Neuron (in vitro differentiated cells): Measurements from ENCODE around the gene SRGAP2B.
"Not testable (repeated sequence)": the region's sequence is repeated elsewhere in the genome, so short reads cannot be mapped to it uniquely, and the experiment has no call there.

Source experiments
- H2AFZ ChIP-seq: one replicate; pipeline ENCODE4 v1.6.1; 2013; ENCODE audit warnings: low read depth, mild to moderate bottlenecking, inconsistent platforms, low read length, moderate library complexity
- H3K27me3 ChIP-seq: one replicate; pipeline ENCODE4 v1.6.1; 2013; ENCODE audit warnings: low read length; ENCODE audit not compliant: insufficient read depth
- H3K36me3 ChIP-seq: one replicate; pipeline ENCODE4 v1.6.1; 2013; ENCODE audit warnings: low read length; ENCODE audit not compliant: insufficient read depth
- H3K4me1 ChIP-seq: one replicate; pipeline ENCODE4 v1.6.1; 2013; ENCODE audit warnings: low read length; ENCODE audit not compliant: insufficient read depth
- H3K4me3 ChIP-seq: 2 replicates; pipeline ENCODE4 v1.5.1; 2013; ENCODE audit warnings: mild to moderate bottlenecking, low read length, moderate library complexity
- H3K9me3 ChIP-seq: one replicate; pipeline ENCODE4 v1.6.1; 2013; ENCODE audit warnings: low read length

Gene SRGAP2B

GRCh38 chr1:145045571-145046273, 49.4 kb downstream of the SRGAP2B start:
- H3K36me3 ChIP-seq, H3K27me3 ChIP-seq, H3K4me1 ChIP-seq, H3K9me3 ChIP-seq, H3K4me3 ChIP-seq, H2AFZ ChIP-seq: not testable (repeated sequence)

- not testable (repeated sequence) for H3K4me1 ChIP-seq, H3K4me3 ChIP-seq, H3K9me3 ChIP-seq, H3K27me3 ChIP-seq, H3K36me3 ChIP-seq, H2AFZ ChIP-seq
These were observed 53.6 kb downstream of the SRGAP2B start for GRCh38 chr1:145041519-145041918.

GRCh38 chr1:145036019-145036418, 59.1 kb downstream of the SRGAP2B start:
- not testable (repeated sequence) for H2AFZ ChIP-seq, H3K9me3 ChIP-seq, H3K4me3 ChIP-seq, H3K4me1 ChIP-seq, H3K36me3 ChIP-seq, H3K27me3 ChIP-seq

- H3K4me3 ChIP-seq, H3K36me3 ChIP-seq, H2AFZ ChIP-seq, H3K4me1 ChIP-seq, H3K9me3 ChIP-seq, H3K27me3 ChIP-seq: not testable (repeated sequence)
These were observed 61.6 kb downstream of the SRGAP2B start for GRCh38 chr1:145033523-145033922.

- not testable (repeated sequence) for H3K4me3 ChIP-seq, H3K4me1 ChIP-seq, H2AFZ ChIP-seq, H3K27me3 ChIP-seq, H3K9me3 ChIP-seq, H3K36me3 ChIP-seq
These were observed 67.9 kb downstream of the SRGAP2B start for GRCh38 chr1:145027251-145027650.

- not testable (repeated sequence) for H3K27me3 ChIP-seq, H3K4me3 ChIP-seq, H3K36me3 ChIP-seq, H3K4me1 ChIP-seq, H2AFZ ChIP-seq, H3K9me3 ChIP-seq
These were observed 69.8 kb downstream of the SRGAP2B start for GRCh38 chr1:145025286-145025685.

GRCh38 chr1:145022259-145022658, 72.9 kb downstream of the SRGAP2B start:
- H3K36me3 ChIP-seq, H3K9me3 ChIP-seq, H3K27me3 ChIP-seq, H3K4me3 ChIP-seq, H2AFZ ChIP-seq, H3K4me1 ChIP-seq: not testable (repeated sequence)

GRCh38 chr1:145021749-145022148, 73.4 kb downstream of the SRGAP2B start:
- not testable (repeated sequence) for H3K27me3 ChIP-seq, H3K4me3 ChIP-seq, H3K4me1 ChIP-seq, H2AFZ ChIP-seq, H3K9me3 ChIP-seq, H3K36me3 ChIP-seq

GRCh38 chr1:145019709-145020108, 75.4 kb downstream of the SRGAP2B start:
- not testable (repeated sequence) for H3K4me3 ChIP-seq, H3K9me3 ChIP-seq, H3K36me3 ChIP-seq, H3K4me1 ChIP-seq, H2AFZ ChIP-seq, H3K27me3 ChIP-seq

GRCh38 chr1:145017725-145018124, 77.4 kb downstream of the SRGAP2B start:
- not testable (repeated sequence) for H3K36me3 ChIP-seq, H2AFZ ChIP-seq, H3K27me3 ChIP-seq, H3K4me1 ChIP-seq, H3K9me3 ChIP-seq, H3K4me3 ChIP-seq

- H3K27me3 ChIP-seq, H3K9me3 ChIP-seq, H3K36me3 ChIP-seq, H3K4me3 ChIP-seq, H2AFZ ChIP-seq, H3K4me1 ChIP-seq: not testable (repeated sequence)
These were observed 78.7 kb downstream of the SRGAP2B start for GRCh38 chr1:145016492-145016862.

GRCh38 chr1:145015744-145016491, 79.2 kb downstream of the SRGAP2B start:
- not testable (repeated sequence) for H2AFZ ChIP-seq, H3K4me1 ChIP-seq, H3K9me3 ChIP-seq, H3K27me3 ChIP-seq, H3K36me3 ChIP-seq, H3K4me3 ChIP-seq

GRCh38 chr1:145013353-145013752, 81.8 kb downstream of the SRGAP2B start:
- not testable (repeated sequence) for H3K27me3 ChIP-seq, H3K36me3 ChIP-seq, H3K4me1 ChIP-seq, H2AFZ ChIP-seq, H3K4me3 ChIP-seq, H3K9me3 ChIP-seq

GRCh38 chr1:145011811-145012210, 83.3 kb downstream of the SRGAP2B start:
- not testable (repeated sequence) for H3K27me3 ChIP-seq, H3K36me3 ChIP-seq, H3K4me1 ChIP-seq, H3K9me3 ChIP-seq, H3K4me3 ChIP-seq, H2AFZ ChIP-seq
